ENCODE data around the gene GPR143.

The GPR143 gene

DNA sequence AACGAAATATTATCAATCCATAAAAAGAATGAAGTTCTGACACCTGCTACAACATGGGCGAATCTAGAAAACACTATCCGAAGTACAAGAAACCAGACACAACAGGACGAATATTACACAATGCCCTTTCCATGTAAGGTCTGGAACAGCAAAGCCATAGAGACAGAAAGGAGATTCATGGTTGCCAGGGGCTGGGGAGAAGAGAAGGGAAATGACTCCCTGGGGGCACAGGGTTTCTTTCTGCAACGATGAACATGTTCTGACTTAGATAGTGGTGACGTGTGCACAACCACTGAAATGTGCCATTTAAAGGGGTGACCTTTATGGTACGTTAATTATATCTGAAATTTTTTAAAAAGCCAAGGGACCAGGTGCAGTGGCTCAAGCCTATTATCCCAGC lies 28.3 kb downstream of the GPR143 start:
- TF ChIP-seq, protein P1, sequence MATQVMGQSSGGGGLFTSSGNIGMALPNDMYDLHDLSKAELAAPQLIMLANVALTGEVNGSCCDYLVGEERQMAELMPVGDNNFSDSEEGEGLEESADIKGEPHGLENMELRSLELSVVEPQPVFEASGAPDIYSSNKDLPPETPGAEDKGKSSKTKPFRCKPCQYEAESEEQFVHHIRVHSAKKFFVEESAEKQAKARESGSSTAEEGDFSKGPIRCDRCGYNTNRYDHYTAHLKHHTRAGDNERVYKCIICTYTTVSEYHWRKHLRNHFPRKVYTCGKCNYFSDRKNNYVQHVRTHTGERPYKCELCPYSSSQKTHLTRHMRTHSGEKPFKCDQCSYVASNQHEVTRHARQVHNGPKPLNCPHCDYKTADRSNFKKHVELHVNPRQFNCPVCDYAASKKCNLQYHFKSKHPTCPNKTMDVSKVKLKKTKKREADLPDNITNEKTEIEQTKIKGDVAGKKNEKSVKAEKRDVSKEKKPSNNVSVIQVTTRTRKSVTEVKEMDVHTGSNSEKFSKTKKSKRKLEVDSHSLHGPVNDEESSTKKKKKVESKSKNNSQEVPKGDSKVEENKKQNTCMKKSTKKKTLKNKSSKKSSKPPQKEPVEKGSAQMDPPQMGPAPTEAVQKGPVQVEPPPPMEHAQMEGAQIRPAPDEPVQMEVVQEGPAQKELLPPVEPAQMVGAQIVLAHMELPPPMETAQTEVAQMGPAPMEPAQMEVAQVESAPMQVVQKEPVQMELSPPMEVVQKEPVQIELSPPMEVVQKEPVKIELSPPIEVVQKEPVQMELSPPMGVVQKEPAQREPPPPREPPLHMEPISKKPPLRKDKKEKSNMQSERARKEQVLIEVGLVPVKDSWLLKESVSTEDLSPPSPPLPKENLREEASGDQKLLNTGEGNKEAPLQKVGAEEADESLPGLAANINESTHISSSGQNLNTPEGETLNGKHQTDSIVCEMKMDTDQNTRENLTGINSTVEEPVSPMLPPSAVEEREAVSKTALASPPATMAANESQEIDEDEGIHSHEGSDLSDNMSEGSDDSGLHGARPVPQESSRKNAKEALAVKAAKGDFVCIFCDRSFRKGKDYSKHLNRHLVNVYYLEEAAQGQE (IDR thresholded peaks at IDR 0.05; ENCODE audit: insufficient read depth in 1 of 2, low read depth in 2 of 2, low read length in 2 of 2), result no peak
- no peak for TF ChIP-seq TAF1 (IDR thresholded peaks at IDR 0.05; ENCODE audit: borderline replicate concordance, insufficient read depth, low read length)
- TF ChIP-seq FOXP2 (optimal IDR thresholded peaks at IDR 0.05; ENCODE audit: borderline replicate concordance, extremely low read depth, extremely low read length, insufficient read depth), result no peak
- no peak for TF ChIP-seq POLR2AphosphoS5 (IDR thresholded peaks at IDR 0.05; ENCODE audit: low read depth, low read length)
- TF ChIP-seq SIN3A (IDR thresholded peaks at IDR 0.05; ENCODE audit: borderline replicate concordance, insufficient read depth, low read length), result no peak

DNA sequence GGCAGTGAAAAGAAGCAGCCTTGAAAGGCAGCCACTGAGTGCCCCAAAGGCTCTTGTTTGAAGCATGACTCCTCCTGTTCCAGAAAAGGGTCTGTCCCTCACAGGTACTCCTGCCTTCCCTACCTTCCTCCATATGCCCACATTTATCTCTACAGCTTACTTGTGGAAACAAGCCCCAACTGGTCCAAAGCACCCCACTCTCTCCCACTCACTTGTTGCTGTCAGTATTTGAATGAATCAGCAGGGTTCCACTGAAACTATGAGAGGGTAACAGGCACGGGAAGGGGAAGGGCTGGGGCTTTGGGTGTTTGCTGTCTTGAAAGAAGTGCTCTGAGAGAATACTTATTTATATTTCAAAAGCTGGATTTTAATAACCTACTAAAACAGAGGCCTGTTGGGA lies 34.9 kb downstream of the GPR143 start:
- TF ChIP-seq TAF1 (IDR thresholded peaks at IDR 0.05; ENCODE audit: borderline replicate concordance, insufficient read depth, low read length) (no peak), SIN3A (IDR thresholded peaks at IDR 0.05; ENCODE audit: borderline replicate concordance, insufficient read depth, low read length) (no peak), FOXP2 (optimal IDR thresholded peaks at IDR 0.05; ENCODE audit: borderline replicate concordance, extremely low read depth, extremely low read length, insufficient read depth) (no peak), POLR2AphosphoS5 (IDR thresholded peaks at IDR 0.05; ENCODE audit: low read depth, low read length) (no peak)
- TF ChIP-seq, protein P1 (IDR thresholded peaks at IDR 0.05; ENCODE audit: insufficient read depth in 1 of 2, low read depth in 2 of 2, low read length in 2 of 2), result no peak

DNA sequence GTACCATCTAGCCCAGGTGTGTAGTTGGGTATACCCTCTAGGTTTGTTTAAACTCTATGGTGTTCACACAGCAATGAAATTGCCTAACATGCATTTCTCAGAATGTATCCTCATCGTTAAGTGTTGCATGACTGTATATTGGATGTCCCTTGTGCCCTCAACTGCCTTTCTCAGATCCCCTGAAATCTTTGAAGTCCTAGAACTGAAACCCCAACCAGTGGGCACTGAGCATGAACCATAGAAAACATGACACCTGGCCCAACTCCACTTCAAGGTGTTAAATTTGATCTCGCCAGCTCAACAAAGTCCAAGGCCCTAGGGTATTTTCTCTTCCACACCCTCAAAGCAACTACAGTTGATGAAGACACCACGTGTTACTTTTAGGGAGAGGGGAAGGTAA lies 35.6 kb downstream of the GPR143 start:
- TF ChIP-seq, protein P1 (IDR thresholded peaks at IDR 0.05; ENCODE audit: insufficient read depth in 1 of 2, low read depth in 2 of 2, low read length in 2 of 2), result no peak
- no peak for TF ChIP-seq POLR2AphosphoS5 (IDR thresholded peaks at IDR 0.05; ENCODE audit: low read depth, low read length)
- TF ChIP-seq SIN3A (IDR thresholded peaks at IDR 0.05; ENCODE audit: borderline replicate concordance, insufficient read depth, low read length), result no peak
- TF ChIP-seq TAF1 (IDR thresholded peaks at IDR 0.05; ENCODE audit: borderline replicate concordance, insufficient read depth, low read length), result no peak
- no peak for TF ChIP-seq FOXP2 (optimal IDR thresholded peaks at IDR 0.05; ENCODE audit: borderline replicate concordance, extremely low read depth, extremely low read length, insufficient read depth)

DNA sequence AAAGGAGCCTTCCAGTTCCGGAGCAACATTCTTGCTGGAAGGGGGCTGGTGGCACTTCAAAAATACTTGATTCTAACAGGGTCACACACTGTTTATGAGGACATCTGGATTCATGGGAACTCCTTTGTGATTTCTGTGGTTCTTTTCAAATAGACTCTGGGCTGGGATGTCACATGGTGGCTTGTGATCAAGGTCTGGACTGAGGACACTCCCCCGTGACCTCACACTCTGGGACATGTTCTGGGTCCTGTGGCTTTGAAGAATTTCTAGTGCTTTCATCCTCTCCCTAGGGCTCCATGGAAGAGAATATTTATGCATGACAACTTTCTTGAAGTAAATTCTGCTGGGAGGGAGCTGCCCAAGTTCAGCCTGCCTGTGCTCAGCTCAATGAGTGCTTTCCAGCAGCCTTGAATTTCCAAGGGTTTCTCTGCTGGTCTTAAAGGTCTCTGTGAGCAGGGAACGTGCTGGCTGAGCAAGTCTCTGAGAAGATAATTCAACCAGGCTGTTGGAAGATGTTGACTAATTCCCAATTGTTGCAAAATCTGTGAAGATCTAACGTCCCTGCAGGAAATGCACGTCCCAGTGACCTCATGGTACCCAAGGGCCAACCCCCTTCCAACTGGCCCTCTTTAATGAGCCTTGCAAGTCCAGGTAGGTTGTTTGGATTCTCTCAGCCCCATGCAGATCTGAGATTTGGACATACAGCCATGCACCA lies 36.3 kb downstream of the GPR143 start:
- TF ChIP-seq TAF1 (IDR thresholded peaks at IDR 0.05; ENCODE audit: borderline replicate concordance, insufficient read depth, low read length), result no peak
- no peak for TF ChIP-seq POLR2AphosphoS5 (IDR thresholded peaks at IDR 0.05; ENCODE audit: low read depth, low read length)
- TF ChIP-seq, protein P1 (IDR thresholded peaks at IDR 0.05; ENCODE audit: insufficient read depth in 1 of 2, low read depth in 2 of 2, low read length in 2 of 2), result no peak
- no peak for TF ChIP-seq FOXP2 (optimal IDR thresholded peaks at IDR 0.05; ENCODE audit: borderline replicate concordance, extremely low read depth, extremely low read length, insufficient read depth)
- TF ChIP-seq SIN3A (IDR thresholded peaks at IDR 0.05; ENCODE audit: borderline replicate concordance, insufficient read depth, low read length), result no peak

All from PFSK-1 (cell line).